Activated CD4-positive, alpha-beta T cell treated with anti-CD3 and anti-CD28 coated beads for 36 hours (primary cell): ENCODE results near the gene MEMO1. TPM values are rescaled to one million over a fixed set of nuclear protein-coding genes. Genes with fewer than 3 reads are reported as not detected.
"Not testable (repeated sequence)": the region's sequence is repeated elsewhere in the genome, so short reads cannot be mapped to it uniquely, and the experiment has no call there.

ENCODE experiments used
- ATAC-seq: fragments of 200-7000 bp; cut with Tn5 transposase; one replicate; pipeline ENCODE4 v1.10.0; 2021; ENCODE audit warnings: mild to moderate bottlenecking, moderate library complexity
- CTCF ChIA-PET: fragments of 350-600 bp; sonication (Branson Sonifier 250); formaldehyde crosslinking; loops from one replicate; lab custom pipeline; 2021; ENCODE audit warnings: antibody characterized with exemption; lab: Charles Lee
- POLR2A ChIA-PET: fragments of 350-600 bp; sonication (Branson Sonifier 250); formaldehyde crosslinking; loops from one replicate; lab custom pipeline; 2021; ENCODE audit warnings: antibody characterized with exemption, inconsistent platforms; lab: Charles Lee
- DNase-seq: peaks from one replicate; pipeline ENCODE4 v3.0.0-alpha.2; 2020
- H3K27ac Mint-ChIP-seq: one replicate; pipeline ENCODE4 v1.8.0; 2021; ENCODE audit warnings: mixed read lengths
- H3K27me3 Mint-ChIP-seq: one replicate; pipeline ENCODE4 v1.8.0; 2021; ENCODE audit warnings: mixed read lengths
- H3K36me3 Mint-ChIP-seq: one replicate; pipeline ENCODE4 v1.8.0; 2021; ENCODE audit warnings: low read depth, mixed read lengths
- H3K4me1 Mint-ChIP-seq: one replicate; pipeline ENCODE4 v1.8.0; 2021; ENCODE audit warnings: mixed read lengths
- H3K4me3 Mint-ChIP-seq: one replicate; pipeline ENCODE4 v1.8.0; 2021; ENCODE audit warnings: mild to moderate bottlenecking, moderate library complexity, mixed read lengths
- H3K9me3 Mint-ChIP-seq: one replicate; pipeline ENCODE4 v1.8.0; 2021; ENCODE audit warnings: low read depth, mixed read lengths
- intact Hi-C, 2 experiments: fragments of 100-400 bp; cut with DNase I in 1 of 2; cut with micrococcal nuclease in 1 of 2; formaldehyde crosslinking; loops; one replicate each; pipeline versions ENCODE4 v1.14.2 to v1.15.1; 2022 to 2024; cut with DNase I, micrococcal nuclease
- total RNA-seq, 2 experiments: library from RNA; stranded (reverse); gene quantifications; one replicate each; pipeline ENCODE4 v1.2.3, GENCODE V29; 2021

MEMO1 gene
- total RNA-seq, 2 experiments from 2014 or later = 49.8 to 53.5 TPM

- no peak overlapping the region for H3K4me3 Mint-ChIP-seq
- H3K27me3 Mint-ChIP-seq = no peaks in the 10 kb centered on the region
- H3K4me1 Mint-ChIP-seq = peaks cover 14% of the 10 kb centered on the region
- ATAC-seq (no peak), DNase-seq (no peak)
- no peaks in the 10 kb centered on the region for H3K9me3 Mint-ChIP-seq
- H3K27ac Mint-ChIP-seq = no peak overlapping the region
- ChIA-PET CTCF (no interaction called here), POLR2A (no interaction called here)
- no peaks in the 10 kb centered on the region for H3K36me3 Mint-ChIP-seq
- intact Hi-C loops = no loop called here
Observed at GRCh38 chr2:31937741-31938140, 73.1 kb downstream of the MEMO1 start.

GRCh38 chr2:31935370-31935769 lies 75.4 kb downstream of the MEMO1 start:
- peaks cover 19% of the 10 kb centered on the region for H3K4me1 Mint-ChIP-seq
- POLR2A ChIA-PET = no interaction called here

GRCh38 chr2:31933066-31933465 lies 77.7 kb downstream of the MEMO1 start:
- Mint-ChIP-seq H3K36me3 (peaks cover 4% of the 10 kb centered on the region), H3K4me3 (no peak overlapping the region), H3K4me1 (peaks cover 19% of the 10 kb centered on the region), H3K9me3 (no peaks in the 10 kb centered on the region), H3K27ac (no peak overlapping the region), H3K27me3 (no peaks in the 10 kb centered on the region)
- DNase-seq (peak; percentile 51), ATAC-seq (no peak)
- intact Hi-C loops = no loop called here
- CTCF ChIA-PET = no interaction called here
- POLR2A ChIA-PET = no interaction called here

More at GRCh38 chr2:31935370-31935769, 75.4 kb downstream of the MEMO1 start:
- Mint-ChIP-seq H3K36me3 (peaks cover 2% of the 10 kb centered on the region), H3K9me3 (no peaks in the 10 kb centered on the region), H3K27me3 (no peaks in the 10 kb centered on the region), H3K4me3 (no peak overlapping the region), H3K27ac (no peak overlapping the region)
- CTCF ChIA-PET = interaction anchor here (1.0 kb wide), 1 partner anchor 21 kb away, joined by 4 read pairs; no protein-coding TSS in a partner anchor
- intact Hi-C loops = no loop called here
- ATAC-seq (no peak), DNase-seq (no peak)

GRCh38 chr2:31932589-31932988 lies 78.2 kb downstream of the MEMO1 start:
- intact Hi-C loops = no loop called here
- Mint-ChIP-seq H3K27me3 (no peaks in the 10 kb centered on the region), H3K4me1 (peaks cover 19% of the 10 kb centered on the region), H3K36me3 (peaks cover 4% of the 10 kb centered on the region), H3K27ac (no peak overlapping the region), H3K4me3 (no peak overlapping the region), H3K9me3 (no peaks in the 10 kb centered on the region)
- ChIA-PET CTCF (no interaction called here), POLR2A (no interaction called here)
- DNase-seq (no peak), ATAC-seq (peak; percentile 47)

- H3K36me3 Mint-ChIP-seq = peaks cover 4% of the 10 kb centered on the region
- H3K4me1 Mint-ChIP-seq = peaks cover 19% of the 10 kb centered on the region
- H3K27me3 Mint-ChIP-seq = no peaks in the 10 kb centered on the region
- CTCF ChIA-PET = no interaction called here
- ATAC-seq = no peak
- intact Hi-C loops = no loop called here
- POLR2A ChIA-PET = no interaction called here
- no peaks in the 10 kb centered on the region for H3K9me3 Mint-ChIP-seq
- no peak overlapping the region for H3K4me3 Mint-ChIP-seq
- no peak for DNase-seq
- no peak overlapping the region for H3K27ac Mint-ChIP-seq
Observed at GRCh38 chr2:31931916-31932315, 78.9 kb downstream of the MEMO1 start.

- intact Hi-C loops = no loop called here
- ChIA-PET POLR2A (no interaction called here), CTCF (no interaction called here)
- ATAC-seq (no peak), DNase-seq (no peak)
- no peak overlapping the region for H3K27ac Mint-ChIP-seq
- peaks cover 8% of the 10 kb centered on the region for H3K36me3 Mint-ChIP-seq
- H3K4me1 Mint-ChIP-seq = peaks cover 8% of the 10 kb centered on the region
- H3K27me3 Mint-ChIP-seq = no peaks in the 10 kb centered on the region
- H3K4me3 Mint-ChIP-seq = no peak overlapping the region
- no peaks in the 10 kb centered on the region for H3K9me3 Mint-ChIP-seq
Observed at GRCh38 chr2:31925517-31925916, 85.3 kb downstream of the MEMO1 start.

GRCh38 chr2:31923662-31924061 lies 87.1 kb downstream of the MEMO1 start:
- Mint-ChIP-seq H3K9me3 (no peaks in the 10 kb centered on the region), H3K27ac (no peak overlapping the region), H3K27me3 (no peaks in the 10 kb centered on the region), H3K4me3 (no peak overlapping the region), H3K4me1 (peaks cover 8% of the 10 kb centered on the region), H3K36me3 (peaks cover 15% of the 10 kb centered on the region)
- no peak for DNase-seq
- ChIA-PET CTCF (no interaction called here), POLR2A (no interaction called here)
- intact Hi-C loops = no loop called here
- no peak for ATAC-seq

GRCh38 chr2:31922542-31923408 lies 88.0 kb downstream of the MEMO1 start:
- H3K9me3 Mint-ChIP-seq = no peaks in the 10 kb centered on the region
- H3K27me3 Mint-ChIP-seq = no peaks in the 10 kb centered on the region
- intact Hi-C loops = no loop called here
- CTCF ChIA-PET = no interaction called here
- no peak for ATAC-seq
- POLR2A ChIA-PET = no interaction called here
- H3K36me3 Mint-ChIP-seq = peaks cover 15% of the 10 kb centered on the region
- no peak overlapping the region for H3K4me3 Mint-ChIP-seq
- peaks cover 8% of the 10 kb centered on the region for H3K4me1 Mint-ChIP-seq
- no peak overlapping the region for H3K27ac Mint-ChIP-seq
- DNase-seq = no peak

GRCh38 chr2:31920962-31921361 lies 89.8 kb downstream of the MEMO1 start:
- ChIA-PET CTCF (interaction anchor here (0.6 to 0.8 kb wide), 2 partner anchors 68 to 359 kb away, joined by 3 read pairs; no protein-coding TSS in a partner anchor), POLR2A (no interaction called here)
- Mint-ChIP-seq H3K4me3 (no peak overlapping the region), H3K9me3 (no peaks in the 10 kb centered on the region), H3K27me3 (no peaks in the 10 kb centered on the region), H3K36me3 (peaks cover 17% of the 10 kb centered on the region), H3K4me1 (peaks cover 8% of the 10 kb centered on the region), H3K27ac (no peak overlapping the region)
- ATAC-seq (no peak), DNase-seq (no peak)
- intact Hi-C loops = no loop called here

GRCh38 chr2:31919499-31919898 lies 91.3 kb downstream of the MEMO1 start:
- Mint-ChIP-seq H3K4me1 (peaks cover 8% of the 10 kb centered on the region), H3K27ac (no peak overlapping the region), H3K4me3 (no peak overlapping the region), H3K27me3 (no peaks in the 10 kb centered on the region), H3K36me3 (peaks cover 15% of the 10 kb centered on the region), H3K9me3 (no peaks in the 10 kb centered on the region)
- intact Hi-C loops = no loop called here
- ATAC-seq (no peak), DNase-seq (no peak)
- ChIA-PET CTCF (no interaction called here), POLR2A (no interaction called here)

- intact Hi-C loops = no loop called here
- no peak overlapping the region for H3K27ac Mint-ChIP-seq
- H3K36me3 Mint-ChIP-seq = peaks cover 29% of the 10 kb centered on the region
- H3K9me3 Mint-ChIP-seq = no peaks in the 10 kb centered on the region
- ChIA-PET POLR2A (no interaction called here), CTCF (interaction anchor here (0.6 to 0.9 kb wide), 2 partner anchors 15 to 288 kb away, joined by 3 to 4 read pairs; no protein-coding TSS in a partner anchor)
- no peaks in the 10 kb centered on the region for H3K27me3 Mint-ChIP-seq
- no peak for ATAC-seq
- DNase-seq = no peak
- peaks cover 13% of the 10 kb centered on the region for H3K4me1 Mint-ChIP-seq
- no peak overlapping the region for H3K4me3 Mint-ChIP-seq
Observed at GRCh38 chr2:31909661-31910060, 101.1 kb downstream of the MEMO1 start.

GRCh38 chr2:31907491-31907890 lies 103.3 kb downstream of the MEMO1 start:
- POLR2A ChIA-PET, H3K27ac Mint-ChIP-seq, ATAC-seq, intact Hi-C loops, H3K27me3 Mint-ChIP-seq, H3K4me3 Mint-ChIP-seq, DNase-seq, H3K9me3 Mint-ChIP-seq: not testable (repeated sequence)
- CTCF ChIA-PET = interaction anchor here (2.1 kb wide), 1 partner anchor 18 kb away, joined by 6 read pairs; no protein-coding TSS in a partner anchor
- Mint-ChIP-seq H3K4me1 (peaks cover 20% of the 10 kb centered on the region), H3K36me3 (peaks cover 33% of the 10 kb centered on the region)
